GM12873 (cell line): ENCODE data around the gene CXorf58.

Experiments
- TF ChIP-seq, protein P1 (sequence below): IDR thresholded peaks from 2 replicates; pipeline ENCODE4 v1.5.1; 2012; ENCODE audit warnings: low read depth, mild to moderate bottlenecking, moderate library complexity, low read length, control low read depth; ENCODE audit not compliant: insufficient read depth; ENCODE audit errors: missing control alignments

The CXorf58 gene, protein sequence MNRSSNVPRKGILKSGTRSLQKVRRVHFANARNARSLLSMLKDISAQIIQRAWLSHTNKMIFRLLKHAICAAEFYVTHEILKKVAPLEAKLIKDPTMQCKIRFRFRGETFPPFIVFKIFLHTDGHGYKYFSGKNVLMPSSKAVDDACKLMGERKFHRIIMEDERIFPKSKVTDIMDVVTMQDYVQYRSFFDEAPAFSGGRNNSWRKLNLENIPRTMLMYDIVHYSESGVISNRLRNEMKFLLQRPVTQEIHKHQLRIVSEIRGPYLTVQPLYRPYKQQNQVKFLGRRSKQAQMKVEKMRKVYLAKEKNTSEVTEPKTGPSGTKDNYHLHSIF

DNA sequence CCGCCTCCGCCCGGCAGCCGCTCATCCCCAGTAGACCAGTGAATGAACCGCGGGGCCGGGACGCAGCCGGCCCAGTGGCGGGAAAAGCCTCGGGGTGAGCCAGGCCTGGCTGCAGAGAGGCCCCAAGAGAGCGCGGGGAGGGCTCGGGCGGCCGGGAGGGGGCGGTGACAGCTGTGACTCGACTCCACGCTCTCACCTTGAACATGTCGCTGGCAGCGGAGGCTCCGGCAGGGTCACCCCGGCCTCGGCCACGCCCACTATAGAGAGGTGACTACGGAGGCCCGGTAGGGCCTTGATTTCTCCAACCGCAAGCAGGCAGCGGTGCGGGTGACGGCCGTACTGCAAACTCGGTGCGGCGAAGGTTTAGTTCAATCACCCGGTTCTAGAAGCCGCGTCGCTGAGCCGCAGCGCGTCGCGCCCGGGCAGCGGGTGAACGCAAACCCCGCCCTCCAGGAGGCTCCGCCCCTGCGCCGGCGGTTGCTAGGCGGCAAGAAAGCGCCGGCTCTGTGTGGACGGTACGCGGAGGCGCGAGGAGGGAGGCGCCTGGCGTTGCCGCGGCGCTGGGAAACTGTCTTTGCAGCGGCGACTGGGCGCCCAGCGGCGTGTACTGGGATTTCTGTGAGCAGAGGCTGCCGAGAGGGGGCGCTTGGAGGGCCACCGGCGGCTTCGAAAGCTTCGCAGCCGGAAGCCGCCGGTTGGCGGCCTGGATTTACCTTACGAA is at the start of gene CXorf58, which contains the start of gene APOO:
CXorf58 (plus strand) TSS at position 509 of the 721 bp plus-strand sequence. CDS start 2,297 bp downstream, outside the sequence.
APOO (minus strand) TSS at position 441 of the 721 bp plus-strand sequence; CDS start at position 205, 236 bp downstream.
- TF ChIP-seq, protein P1, sequence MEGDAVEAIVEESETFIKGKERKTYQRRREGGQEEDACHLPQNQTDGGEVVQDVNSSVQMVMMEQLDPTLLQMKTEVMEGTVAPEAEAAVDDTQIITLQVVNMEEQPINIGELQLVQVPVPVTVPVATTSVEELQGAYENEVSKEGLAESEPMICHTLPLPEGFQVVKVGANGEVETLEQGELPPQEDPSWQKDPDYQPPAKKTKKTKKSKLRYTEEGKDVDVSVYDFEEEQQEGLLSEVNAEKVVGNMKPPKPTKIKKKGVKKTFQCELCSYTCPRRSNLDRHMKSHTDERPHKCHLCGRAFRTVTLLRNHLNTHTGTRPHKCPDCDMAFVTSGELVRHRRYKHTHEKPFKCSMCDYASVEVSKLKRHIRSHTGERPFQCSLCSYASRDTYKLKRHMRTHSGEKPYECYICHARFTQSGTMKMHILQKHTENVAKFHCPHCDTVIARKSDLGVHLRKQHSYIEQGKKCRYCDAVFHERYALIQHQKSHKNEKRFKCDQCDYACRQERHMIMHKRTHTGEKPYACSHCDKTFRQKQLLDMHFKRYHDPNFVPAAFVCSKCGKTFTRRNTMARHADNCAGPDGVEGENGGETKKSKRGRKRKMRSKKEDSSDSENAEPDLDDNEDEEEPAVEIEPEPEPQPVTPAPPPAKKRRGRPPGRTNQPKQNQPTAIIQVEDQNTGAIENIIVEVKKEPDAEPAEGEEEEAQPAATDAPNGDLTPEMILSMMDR, result peak; percentile 76

DNA sequence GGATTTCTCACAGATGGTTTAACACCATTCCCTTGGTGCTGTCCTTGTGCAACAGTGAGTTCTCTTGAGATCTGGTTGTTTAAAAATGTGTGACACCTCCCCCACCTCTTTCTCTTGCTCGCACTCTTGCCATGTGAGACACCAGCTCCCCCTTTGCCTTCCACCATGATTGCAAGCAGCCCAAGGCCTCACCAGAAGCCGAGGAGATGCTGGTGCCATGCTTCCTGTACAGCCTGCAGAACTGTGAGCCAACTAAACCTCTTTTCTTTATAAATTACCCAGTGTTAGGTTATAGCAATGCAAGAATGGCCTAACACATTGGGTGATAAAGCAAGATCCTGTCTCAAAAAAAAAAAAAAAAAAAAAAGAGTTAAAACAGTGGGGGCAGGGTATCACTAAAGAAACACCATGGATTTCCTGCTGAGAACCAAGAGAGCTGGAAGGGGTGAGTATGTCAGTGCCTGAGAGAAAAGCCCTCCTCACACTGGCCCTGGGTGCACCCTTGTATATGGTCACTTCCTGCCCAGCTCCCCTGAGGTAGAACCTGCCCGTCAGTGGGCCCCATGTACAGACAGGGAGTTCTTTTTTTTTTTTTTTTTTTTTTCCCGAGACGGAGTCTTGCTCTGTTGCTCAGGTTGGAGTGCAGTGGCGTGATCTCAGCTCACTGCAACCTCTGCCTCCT is 46.5 kb upstream of the CXorf58 start:
- TF ChIP-seq, protein P1, result no peak

DNA sequence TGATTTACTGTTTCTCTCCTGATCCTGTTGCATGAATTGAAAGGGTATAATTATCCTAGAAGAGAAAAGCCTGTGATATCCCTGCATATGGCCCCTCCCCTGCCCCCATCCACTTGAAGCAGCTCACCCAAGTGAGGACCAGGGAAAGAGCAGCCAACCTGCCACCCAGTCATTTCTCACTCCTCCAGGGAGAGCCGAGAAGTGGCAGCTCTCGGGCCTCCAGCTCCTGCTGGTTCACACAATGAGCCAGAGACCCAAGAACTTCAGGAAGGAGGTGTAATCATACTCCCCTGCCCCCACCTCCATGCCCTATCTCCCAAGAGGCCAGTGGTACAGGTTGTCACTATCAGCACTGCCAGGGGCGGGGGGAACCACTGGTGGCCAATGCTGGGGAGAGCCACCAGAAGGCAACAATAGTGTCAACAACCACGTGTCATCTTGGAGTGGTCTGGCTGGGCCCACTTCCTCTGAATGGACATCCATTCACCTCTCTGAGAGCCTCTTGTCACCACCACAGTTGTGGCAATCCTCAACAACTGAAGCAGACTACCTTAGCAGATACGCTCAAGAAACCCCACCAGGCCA is 43.0 kb upstream of the CXorf58 start:
- TF ChIP-seq, protein P1, result no peak

DNA sequence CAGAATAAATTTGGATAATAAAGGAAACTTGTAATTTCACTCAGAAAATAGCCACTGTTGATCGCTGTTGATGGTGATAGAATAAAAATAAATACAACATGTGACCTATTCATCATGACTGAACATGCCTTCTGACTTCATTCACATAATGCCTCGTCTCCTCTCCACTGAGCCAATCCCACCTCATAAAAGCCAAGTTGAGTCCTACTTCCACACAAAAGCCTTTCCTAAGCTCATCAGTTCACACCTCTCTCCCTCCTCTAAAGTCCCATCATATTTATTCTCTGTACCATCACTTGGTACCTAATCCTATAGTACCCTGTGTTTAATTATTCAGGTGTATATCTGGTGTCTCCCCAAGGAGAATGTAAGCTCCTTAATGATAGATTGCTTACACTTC is 37.8 kb upstream of the CXorf58 start:
- TF ChIP-seq, protein P1, result no peak

DNA sequence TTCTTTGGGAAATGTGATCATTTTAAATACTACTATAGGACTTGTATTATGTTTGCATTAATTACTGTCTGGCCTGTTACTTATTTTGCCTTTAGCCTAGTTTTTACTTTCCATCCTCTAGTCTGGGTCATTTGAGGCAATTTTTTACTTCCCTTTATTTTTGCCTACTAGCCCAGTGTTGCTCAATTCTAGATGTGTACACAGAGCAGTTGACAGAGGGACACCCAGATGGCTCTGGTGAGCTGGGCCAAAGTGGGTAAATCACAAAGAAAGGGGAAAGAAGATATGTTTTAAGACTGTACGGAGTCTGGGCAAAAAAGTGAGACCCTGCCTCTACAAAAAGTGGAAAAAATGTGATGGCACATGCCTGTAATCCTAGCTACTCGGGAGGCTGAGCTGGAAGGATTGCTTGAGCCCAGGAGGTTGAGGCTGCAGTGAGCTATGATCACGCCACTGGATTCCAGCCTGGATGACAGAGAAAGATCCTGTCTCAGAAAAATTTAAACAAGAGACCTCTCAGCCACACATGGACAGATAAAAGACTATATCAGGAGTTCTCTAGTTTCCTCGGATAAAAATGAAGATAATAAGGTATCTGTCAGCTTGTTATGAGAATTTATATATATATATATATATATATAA is 35.8 kb upstream of the CXorf58 start:
- TF ChIP-seq, protein P1, result no peak

DNA sequence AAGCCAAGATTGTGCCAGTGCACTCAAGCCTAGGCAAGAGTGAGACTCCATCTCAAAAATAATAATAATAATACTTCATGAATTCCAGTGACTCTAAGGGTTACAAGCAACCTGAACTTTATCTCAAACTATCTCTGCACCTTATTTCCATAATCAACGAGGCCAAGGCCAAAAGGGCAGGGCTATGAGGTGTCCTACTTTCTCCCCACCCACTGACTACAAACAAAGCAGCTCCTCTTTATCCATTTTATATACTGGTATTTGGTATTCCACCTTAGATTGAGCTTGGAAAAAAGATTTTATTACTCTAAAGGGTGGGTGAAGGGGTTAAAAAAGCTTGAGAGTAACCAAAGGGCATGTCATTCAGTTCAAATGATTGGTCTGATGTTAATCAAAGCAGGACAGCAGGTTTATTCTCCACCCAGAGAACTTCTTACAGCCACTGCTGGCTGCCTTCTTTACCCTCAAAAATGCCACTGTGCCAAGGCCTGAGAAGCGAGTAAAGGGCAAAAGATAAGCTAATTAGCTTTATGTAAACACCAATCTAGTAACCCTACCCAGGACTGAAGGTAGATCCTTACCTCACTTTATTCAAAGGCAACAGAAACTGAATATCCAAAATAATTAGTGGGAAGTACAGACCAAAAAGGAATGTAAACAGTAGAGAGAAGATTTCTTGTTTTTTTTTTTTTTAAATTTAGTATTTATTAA is 28.3 kb upstream of the CXorf58 start:
- TF ChIP-seq, protein P1, result no peak
